GM19468 (cell line): ENCODE data around the gene KRTAP10-4.
"Not testable (repeated sequence)": the region's sequence is repeated elsewhere in the genome, so short reads cannot be mapped to it uniquely, and the experiment has no call there.

Experiments
- ATAC-seq: cut with Tn5 transposase; IDR thresholded peaks from one replicate; pipeline ENCODE4 v1.9.1; 2021; ENCODE audit warnings: mild to moderate bottlenecking, moderate library complexity, moderate number of reproducible peaks; ENCODE audit not compliant: unreplicated experiment; ENCODE audit errors: extremely low read depth

KRTAP10-4 gene

DNA sequence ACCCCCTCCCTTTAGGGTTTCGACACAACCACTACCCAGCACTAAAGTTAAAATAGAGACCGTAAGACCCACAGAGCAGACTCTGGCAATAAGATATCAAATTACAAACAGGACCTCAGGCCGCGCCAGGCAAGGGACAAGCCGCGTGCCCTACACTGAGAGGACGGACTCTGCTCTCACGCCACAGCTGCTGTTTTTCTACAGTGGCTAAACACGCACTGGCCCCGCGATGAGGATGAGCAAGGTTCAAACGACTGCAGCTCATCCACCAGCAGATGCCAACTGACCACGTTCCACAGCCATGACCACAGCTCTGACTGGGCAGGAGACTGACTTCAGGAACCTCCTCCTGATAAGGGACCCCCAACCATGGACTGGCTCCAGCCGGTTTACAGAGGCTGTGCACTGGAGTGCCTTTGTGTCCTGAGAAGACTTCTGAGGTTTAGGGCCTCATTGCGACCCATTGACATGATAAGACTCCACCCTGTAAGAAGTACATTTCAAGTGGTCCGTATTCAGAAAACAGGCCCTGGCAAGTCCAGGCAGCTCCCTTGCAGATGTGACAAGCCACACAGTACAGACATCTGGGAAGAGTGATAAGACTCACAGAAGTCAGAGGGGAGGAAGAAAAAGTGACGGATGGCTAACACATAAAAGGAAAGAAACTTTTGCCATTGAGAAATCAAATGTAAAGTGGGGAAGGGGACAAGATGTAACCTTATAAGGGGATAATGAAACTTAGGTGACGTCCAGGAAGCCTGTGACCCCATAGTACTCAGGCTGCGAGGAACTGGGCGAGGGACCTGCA lies 20.3 kb downstream of the KRTAP10-4 start:
- ATAC-seq = no peak

DNA sequence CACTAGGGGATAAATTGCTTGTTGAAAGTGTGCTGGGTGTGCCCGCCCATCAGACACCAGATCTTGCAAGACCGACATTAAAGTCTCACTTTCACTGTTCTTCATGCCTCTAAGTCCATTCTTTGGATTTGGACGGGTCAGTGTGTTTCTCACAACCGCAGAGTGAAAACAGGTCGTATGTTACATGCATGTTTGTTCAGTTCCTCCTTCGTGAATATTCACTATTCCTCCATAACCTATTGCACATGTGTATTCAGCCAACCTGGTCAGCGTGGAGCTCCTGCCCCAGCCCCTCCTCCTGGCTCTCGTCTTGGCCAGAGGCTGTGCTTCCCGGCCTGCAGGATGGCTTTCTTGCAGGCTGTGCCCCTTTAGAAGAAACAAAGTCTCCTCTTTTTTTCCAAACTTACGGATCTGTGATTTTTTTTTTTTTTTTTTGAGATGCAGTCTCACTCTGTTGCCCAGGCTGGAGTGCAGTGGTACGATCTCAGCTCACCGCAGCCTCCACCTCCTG lies 20.9 kb downstream of the KRTAP10-4 start:
- ATAC-seq = no peak

DNA sequence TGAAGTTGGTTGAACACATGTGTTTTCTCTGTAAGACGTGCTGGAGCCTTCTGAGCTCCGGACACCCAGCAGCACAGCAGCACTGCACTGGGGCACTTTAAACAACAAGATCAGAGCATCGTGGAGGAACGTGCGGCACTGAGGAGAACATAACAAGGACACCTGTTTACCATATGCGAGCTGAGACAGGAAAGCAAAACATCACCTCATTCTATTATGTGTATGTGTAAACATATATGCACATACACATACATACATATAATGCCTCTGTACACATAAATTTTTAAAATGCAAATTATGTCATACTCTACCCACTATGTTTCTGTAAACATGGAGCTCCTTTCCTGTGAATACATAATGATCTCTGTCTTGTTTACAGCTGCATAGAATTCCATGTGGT lies 22.0 kb downstream of the KRTAP10-4 start:
- no peak for ATAC-seq

DNA sequence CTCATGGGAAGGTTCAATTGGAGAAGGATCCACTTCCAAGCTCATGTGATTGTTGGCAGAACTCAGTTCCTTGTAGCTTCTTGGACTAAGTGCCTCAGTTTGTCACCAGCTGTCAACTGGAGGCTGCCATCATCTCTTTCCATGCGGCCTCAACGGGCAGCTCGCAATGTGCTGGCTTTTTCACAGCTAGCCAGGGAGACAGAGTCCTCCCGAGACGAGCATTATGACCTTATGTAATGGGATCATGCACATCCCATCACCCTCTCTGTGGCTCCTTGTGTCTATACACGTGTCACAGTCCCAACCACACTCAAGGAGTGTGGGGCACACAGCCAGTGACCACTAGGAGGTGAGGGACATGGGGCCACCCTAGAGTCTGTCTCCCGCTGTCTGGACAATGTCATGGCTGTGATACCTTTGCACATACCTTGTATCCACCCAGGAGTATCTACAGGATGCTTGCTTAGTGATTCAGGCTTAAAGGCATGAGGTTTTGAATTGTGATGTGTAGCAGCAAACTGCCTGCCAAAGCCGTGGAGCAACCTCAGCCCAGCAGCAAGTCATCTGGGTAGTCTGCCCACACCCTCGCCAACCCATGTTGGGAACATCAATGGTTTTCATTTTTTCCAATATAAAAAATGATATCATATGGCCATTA lies 22.7 kb downstream of the KRTAP10-4 start:
- ATAC-seq = no peak

DNA sequence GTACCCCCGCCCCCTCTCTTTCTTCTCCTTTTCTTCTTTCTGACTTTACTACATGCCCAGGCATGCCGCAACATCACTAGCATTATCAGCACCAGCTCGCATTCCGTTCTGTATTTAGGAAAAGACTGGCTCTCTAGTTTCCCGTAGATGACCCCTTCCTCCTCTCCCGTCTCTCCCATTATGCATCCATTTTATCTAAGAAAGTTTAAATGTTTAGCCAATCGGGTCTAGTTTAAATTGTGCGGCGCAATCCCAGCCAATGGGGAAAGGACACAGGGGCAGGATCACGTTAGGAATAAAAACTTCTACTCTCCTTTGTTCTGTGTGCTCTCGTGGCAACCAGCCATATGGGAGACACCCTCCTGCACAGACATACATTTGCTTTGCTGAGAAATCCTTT lies 24.5 kb downstream of the KRTAP10-4 start:
- no peak for ATAC-seq

DNA sequence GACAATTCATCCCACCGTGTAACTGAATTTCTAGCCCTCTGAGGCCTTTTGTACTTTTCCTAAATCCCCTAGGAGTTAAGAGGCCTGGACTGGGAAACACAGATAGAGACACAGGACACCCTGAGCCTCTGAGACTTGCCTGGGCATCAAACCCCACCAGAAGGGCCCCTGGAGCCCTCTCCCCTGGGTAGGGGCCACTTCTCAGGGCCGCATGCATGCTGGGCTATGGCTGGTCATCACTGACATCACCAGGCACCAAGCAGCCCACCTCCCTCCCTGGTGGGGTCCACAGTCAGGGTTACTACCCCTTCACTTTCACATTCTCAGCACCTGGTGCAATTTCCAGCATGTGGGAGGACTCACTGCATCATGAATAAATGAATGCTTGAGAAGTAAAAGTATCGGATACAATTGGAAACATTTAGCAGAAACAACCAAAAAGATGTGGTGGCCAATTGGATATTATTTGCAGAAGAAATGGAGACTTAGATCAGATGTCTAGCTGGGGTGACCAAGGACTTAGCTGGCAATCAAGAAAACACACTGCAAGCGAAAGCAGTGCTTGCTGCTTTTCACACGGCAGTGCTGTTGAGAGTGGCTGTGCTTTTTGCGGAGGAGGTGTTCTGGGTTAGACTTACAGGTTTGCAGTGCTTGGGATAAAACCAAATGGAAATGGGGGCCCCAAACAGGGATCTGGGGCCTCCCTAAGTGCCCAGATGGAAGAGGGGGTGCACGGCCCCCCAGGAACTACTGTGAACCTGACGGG lies 25.9 kb downstream of the KRTAP10-4 start:
- ATAC-seq = no peak

DNA sequence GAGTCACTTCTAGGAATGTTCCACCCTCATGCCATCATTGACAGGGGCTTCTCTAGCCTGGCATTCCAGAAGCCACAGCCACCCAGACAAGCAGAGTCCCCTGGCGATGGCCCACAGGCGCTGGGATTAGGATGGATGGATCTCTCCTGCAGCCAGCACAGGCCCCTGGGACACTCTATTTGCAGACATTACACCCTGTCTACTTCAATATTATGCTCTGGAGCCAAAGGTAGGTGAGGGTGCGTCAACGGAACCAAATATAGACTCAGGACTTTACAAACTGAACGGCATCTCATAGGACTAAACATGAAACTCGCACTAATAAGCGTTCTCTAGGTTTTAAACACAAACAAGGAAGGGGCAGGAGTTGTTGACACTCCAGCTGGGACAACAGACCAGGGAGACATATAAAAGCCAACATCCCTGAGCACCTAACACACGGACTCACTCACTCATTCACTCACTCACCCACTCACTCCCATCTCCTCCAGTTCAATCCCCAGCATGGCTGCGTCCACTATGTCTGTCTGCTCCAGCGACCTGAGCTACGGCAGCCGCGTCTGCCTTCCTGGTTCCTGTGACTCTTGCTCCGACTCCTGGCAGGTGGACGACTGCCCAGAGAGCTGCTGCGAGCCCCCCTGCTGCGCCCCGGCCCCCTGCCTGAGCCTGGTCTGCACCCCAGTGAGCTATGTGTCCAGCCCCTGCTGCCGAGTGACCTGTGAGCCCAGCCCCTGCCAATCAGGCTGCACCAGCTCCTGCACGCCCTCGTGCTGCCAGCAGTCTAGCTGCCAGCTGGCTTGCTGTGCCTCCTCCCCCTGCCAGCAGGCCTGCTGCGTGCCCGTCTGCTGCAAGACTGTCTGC lies 26.8 kb downstream of the KRTAP10-4 start, which contains the start of gene KRTAP10-7:
Gene KRTAP10-7, plus strand, starts transcription at position 480 of the 861 bp plus-strand sequence. Its CDS starts 25 bp downstream, at position 505.
- not testable (repeated sequence) for ATAC-seq

DNA sequence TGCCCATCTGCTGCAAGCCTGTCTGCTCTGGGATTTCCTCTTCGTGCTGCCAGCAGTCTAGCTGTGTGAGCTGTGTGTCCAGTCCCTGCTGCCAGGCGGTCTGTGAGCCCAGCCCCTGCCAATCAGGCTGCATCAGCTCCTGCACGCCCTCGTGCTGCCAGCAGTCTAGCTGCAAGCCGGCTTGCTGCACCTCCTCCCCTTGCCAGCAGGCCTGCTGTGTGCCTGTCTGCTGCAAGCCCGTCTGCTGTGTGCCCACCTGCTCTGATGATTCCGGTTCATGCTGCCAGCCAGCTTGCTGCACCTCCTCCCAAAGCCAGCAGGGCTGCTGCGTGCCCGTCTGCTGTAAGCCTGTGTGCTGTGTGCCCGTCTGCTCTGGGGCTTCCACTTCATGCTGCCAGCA lies 27.6 kb downstream of the KRTAP10-4 start:
- ATAC-seq = not testable (repeated sequence)

DNA sequence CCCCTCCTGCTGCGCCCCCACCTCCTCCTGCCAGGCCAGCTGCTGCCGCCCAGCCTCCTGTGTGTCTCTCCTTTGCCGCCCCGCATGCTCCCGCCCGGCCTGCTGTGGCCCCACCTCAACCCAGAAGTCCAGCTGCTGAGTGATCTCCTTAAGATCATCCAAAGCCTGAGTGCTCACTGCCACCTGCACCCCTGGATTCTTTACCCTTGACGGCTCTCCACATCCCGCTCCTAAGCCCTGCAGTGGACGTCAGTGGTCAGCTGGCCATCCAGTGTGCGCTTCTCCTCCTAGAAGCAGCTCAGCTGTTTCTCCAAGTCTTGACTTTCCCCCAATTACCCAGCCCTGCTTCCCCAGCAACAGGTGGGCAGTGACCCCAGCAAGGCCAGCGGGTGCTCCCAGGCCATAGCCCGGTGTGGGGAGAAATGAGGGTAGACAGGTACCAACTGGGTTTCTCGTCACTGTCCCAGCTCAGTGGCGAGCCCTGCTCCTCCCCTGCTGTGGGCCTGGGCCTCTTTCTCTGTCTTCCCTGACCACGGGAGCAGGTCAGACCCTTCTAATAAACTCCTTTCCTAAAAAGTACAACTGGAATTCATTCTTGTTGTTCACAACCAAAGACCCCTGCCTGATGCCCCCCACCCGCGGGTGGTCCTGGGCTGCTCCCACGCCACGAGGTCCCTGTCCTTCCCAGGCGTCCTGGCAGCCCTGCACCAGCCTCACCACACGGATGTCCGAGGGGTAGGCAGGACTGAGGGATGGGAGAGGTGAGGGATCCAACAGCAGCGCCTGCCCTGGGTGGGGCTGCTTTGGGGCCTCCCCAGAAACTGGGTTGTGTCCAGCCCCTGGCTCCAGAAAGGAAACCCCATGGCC lies 28.3 kb downstream of the KRTAP10-4 start:
- no peak for ATAC-seq

DNA sequence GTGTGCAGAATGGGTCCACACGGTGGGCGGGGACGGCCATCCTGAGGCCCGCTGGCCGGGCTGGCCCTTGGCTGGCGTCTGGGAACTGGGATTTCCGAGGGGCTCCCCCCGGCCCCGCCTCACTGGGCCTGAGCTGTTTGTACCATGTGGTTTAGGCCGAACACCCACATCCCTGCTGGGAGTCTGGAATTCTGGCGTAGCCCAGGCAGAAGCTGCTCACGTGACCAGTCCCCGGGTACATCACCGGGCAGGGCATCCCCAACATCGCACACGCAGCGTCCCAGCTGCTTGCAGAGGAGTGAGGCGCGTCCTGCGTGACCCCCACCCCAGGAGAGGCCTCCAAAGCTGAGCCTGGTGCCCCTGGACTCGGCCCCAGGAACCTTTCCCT lies 28.9 kb downstream of the KRTAP10-4 start:
- ATAC-seq = no peak

DNA sequence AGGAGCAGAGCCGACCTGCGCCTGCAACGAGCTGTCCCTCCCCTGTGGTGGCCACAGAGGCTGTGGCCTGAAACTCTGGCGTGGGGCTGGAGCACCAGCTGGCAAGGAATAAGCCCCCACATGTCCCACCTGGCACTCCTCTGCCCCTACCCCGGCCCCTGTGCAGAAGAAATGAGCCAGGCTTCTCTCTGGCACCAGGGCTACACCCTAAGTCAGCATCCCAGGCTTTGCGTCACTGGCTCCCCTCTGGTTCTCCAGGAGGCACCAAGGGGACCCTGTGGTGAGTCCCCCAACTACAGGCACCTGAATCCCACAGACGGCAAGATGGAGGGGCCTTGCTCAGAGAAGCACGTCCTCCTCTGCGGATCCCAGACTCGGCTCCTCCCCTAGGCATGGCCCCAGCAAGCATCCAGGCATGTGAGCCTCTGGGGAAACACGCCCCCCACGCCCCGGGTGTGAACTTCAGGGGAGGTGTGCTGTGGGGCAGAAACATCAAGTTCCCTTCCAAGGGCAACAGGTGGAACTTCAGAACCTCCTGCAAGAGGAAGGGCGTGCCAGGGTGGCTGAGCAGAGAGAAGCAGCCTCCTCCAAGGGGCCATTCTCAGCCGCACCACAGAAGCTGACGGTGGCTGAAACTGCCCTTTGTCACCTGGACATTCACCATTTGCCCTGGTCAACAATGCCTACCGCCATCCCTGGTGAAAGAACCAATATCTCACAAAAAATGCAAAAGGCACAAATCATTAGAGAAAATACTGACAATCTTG lies 29.8 kb downstream of the KRTAP10-4 start:
- ATAC-seq = no peak

DNA sequence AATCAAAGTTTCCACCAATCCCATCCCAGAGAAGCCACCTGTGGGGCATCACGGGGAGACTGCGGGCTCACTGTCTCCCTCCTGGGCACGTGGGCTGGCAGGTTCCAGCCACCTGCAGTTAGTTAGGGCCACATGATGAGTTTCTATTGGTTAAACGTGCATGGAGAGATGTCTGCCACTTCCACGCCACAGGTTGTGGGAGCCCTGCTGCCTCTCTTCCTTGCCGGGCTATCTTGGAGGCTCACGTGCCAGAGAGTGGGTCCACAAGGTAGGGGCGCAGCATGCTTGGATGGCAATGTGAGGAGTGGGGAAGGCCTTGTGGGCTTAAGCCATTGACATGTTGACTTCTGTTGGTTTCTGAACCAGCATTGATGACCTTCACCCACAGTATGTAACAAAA lies 30.4 kb downstream of the KRTAP10-4 start:
- no peak for ATAC-seq

DNA sequence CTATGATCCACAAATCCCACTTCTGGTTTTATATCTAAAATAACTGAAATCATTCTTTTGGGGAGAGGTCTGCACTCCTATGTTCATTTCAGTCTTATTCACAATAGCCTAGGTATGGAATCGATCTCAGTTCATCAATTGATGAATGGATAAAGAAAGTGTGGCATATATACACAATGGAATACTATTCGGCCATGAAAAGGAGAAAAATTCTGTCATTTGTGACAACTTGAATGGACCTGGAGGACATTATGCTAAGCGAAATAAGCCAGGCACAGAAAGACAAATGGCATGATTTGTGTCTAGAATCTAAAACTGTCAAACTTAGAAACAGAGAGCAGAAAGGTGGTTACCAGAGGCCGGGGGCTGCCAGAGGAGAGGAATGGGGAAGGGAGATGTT lies 33.0 kb downstream of the KRTAP10-4 start:
- ATAC-seq = no peak

DNA sequence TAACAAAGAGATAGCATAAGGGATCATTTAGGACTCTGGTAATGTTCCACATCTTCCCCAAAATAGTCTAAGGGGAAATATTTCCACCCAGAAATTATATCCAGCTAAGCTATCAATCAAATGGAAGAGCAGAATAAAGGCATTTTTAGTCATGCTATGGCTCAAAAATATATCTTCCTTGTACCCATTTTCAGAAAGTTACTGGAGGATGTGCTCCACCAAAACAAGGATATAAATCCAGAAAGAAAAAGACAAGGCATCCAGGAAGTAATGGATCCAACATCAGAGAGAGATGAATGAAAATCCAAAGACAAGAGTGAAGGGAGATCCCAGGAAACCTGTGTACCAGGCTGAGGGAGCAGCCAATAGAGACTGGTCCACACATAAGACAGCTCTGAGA lies 35.7 kb downstream of the KRTAP10-4 start:
- no peak for ATAC-seq

DNA sequence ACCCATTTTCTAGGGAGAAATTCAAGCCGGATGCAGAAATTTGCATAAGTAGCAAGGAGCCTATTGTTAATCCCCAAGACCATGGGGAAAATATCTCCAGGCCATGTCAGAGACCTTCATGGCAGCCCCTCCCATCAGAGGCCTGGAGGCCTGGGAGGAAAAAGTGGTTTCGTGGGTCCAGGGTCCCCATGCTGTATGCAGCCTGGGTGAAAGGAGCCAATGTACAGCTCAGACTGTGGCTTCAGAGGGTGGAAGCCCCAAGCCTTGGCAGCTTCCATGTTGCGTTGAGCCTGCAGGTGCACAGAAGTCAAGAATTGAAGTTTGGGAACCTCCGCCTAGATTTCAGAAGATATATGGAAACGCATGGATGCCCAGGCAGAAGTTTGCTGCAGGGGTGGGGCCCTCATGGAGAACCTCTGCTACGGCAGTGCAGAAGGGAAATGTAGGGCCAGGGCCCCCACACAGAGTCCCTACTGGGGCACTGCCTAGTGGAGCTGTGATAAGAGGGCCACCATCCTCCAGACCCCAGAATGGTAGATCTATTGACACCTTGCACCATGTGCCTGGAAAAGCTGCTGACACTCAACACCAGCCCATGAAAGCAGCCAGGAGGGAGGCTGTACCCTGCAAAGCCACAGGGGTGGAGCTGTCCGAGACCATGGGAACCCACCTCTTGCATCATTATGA lies 36.8 kb downstream of the KRTAP10-4 start:
- not testable (repeated sequence) for ATAC-seq

DNA sequence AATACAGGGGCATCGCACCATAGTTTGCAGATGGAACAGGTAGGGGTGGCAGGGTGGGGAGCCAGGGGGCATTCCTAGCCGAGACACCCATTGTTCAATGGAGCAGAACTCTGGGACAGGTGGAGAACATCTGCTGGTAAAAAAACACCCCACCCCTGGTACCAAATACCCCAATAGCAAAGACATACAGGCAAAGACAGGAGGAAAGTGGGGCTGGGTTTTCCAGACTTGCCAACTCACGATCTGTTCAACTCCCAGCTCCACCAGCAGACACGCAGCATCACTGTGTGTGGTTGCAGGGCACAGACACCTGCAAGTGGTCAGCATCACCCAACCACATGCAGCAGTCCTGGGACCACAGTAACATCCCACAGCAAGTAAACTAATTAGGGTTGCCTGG lies 38.0 kb downstream of the KRTAP10-4 start:
- ATAC-seq = no peak

DNA sequence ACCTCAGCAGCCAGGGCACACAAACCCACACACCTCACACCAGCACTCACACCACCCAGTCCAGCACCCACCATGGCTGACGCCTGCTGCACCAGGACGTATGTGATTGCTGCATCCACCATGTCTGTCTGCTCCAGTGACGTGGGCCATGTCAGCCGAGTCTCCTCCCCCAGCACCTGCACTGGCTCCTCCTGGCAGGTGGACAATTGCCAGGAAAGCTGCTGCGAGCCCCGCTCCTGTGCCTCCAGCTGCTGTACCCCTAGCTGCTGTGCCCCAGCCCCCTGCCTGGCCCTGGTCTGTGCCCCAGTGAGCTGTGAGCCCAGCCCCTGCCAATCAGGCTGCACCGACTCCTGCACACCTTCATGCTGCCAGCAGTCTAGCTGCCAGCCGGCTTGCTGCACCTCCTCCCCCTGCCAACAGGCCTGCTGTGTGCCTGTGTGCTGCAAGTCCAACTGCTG lies 38.5 kb downstream of the KRTAP10-4 start, which contains the start of gene KRTAP10-8:
Gene KRTAP10-8, plus strand, starts transcription at position 51 of the 458 bp plus-strand sequence. Its CDS starts 22 bp downstream, at position 73.
- ATAC-seq = no peak
